ENCODE measurements around the gene WBP2.

Gene WBP2

DNA sequence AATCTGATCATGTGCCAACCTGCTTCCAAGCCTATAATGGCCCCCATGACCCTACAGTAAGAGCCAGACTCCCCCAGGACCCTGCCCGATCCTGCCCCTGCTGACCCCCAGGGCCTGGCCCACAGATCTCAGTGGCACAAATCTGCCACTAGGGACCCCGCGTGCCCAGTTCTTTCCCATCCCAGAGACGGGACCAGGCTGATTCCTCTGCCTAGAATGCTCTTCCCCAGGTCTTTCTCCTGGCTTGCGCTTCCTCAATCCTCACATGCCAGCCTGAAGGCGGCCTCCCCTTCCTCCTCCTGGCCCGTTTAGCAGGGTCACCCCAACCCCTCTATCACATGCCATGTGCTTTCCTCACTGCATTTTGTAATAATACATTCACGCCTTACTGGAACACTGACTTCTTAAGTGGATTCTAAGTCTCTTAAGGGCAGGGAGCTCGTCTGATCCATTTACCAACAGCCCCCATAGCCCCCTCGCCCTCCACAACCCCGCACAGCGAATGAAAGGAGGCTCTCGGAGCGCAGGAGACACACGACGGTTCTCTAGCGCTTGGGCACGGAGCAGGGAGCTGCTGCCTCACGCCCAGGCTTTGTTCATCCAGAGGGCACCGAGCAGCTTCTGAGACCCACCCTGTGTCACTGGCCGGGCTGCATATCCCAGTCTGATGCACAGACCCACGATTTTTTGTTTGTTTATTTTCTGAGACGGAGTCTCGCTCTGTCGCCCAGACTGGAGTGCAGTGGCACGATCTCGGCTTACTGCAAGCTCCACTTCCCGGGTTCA lies 40.4 kb upstream of the WBP2 start:
- H3K27ac Mint-ChIP-seq: no peak overlapping the region
- peak; percentile 46 for DNase-seq
- H3K27me3 Mint-ChIP-seq (ENCODE audit: low read depth, poor library complexity): peaks cover 9% of the 10 kb centered on the region

DNA sequence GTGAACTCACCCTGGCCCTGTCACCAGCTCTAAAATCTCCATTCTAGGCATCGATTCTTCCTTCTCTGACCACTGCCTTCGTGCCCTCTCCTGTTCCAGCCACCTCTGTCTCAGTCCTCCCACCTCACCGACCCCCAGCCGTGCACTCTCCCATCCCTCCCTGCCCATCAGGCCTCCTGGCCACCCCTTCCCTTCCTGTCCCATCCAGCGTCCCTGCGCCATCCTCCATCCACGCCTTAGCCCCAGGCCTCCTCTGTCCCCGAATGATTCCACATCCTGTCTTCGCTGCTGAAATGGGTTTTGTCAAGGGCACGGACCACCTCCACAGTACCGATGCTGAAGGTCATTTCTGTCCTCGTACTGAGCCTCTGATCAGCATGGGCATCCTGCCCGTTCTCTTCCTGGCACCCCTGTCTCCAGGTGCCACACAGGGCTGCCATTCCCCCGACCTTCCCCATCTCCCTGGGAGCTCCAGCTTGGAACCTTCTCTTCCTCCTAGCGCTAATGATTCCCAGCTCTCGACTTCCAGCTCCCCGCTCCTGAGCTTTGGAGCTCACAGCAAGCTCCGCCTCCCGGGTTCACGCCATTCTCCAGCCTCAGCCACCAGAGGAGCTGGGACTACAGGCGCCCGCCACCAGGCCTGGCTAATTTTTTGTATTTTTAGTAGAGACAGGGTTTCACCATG lies 39.1 kb upstream of the WBP2 start:
- Mint-ChIP-seq H3K27me3 (ENCODE audit: low read depth, poor library complexity) (peaks cover 9% of the 10 kb centered on the region), H3K4me1 (peaks cover 31% of the 10 kb centered on the region), H3K27ac (peak overlapping the region; percentile 72), H3K9me3 (no peaks in the 10 kb centered on the region), H3K36me3 (ENCODE audit: low read depth) (peaks cover 19% of the 10 kb centered on the region), H3K4me3 (peak overlapping the region; percentile 42)
- TF ChIP-seq, protein P1, sequence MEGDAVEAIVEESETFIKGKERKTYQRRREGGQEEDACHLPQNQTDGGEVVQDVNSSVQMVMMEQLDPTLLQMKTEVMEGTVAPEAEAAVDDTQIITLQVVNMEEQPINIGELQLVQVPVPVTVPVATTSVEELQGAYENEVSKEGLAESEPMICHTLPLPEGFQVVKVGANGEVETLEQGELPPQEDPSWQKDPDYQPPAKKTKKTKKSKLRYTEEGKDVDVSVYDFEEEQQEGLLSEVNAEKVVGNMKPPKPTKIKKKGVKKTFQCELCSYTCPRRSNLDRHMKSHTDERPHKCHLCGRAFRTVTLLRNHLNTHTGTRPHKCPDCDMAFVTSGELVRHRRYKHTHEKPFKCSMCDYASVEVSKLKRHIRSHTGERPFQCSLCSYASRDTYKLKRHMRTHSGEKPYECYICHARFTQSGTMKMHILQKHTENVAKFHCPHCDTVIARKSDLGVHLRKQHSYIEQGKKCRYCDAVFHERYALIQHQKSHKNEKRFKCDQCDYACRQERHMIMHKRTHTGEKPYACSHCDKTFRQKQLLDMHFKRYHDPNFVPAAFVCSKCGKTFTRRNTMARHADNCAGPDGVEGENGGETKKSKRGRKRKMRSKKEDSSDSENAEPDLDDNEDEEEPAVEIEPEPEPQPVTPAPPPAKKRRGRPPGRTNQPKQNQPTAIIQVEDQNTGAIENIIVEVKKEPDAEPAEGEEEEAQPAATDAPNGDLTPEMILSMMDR (IDR thresholded peaks at IDR 0.05): no peak
- DNase-seq: no peak

More for the DNA sequence above, 40.4 kb upstream of the WBP2 start:
- H3K4me3 Mint-ChIP-seq: peak overlapping the region; percentile 74
- no peaks in the 10 kb centered on the region for H3K9me3 Mint-ChIP-seq
- peaks cover 31% of the 10 kb centered on the region for H3K4me1 Mint-ChIP-seq
- H3K36me3 Mint-ChIP-seq (ENCODE audit: low read depth): peaks cover 19% of the 10 kb centered on the region
- TF ChIP-seq, protein P1 (IDR thresholded peaks at IDR 0.05): peak; percentile 37

- H3K36me3 Mint-ChIP-seq (ENCODE audit: low read depth): peaks cover 12% of the 10 kb centered on the region
These were observed 38.3 kb upstream of the WBP2 start for GRCh38 chr17:75893305-75894048.

DNA sequence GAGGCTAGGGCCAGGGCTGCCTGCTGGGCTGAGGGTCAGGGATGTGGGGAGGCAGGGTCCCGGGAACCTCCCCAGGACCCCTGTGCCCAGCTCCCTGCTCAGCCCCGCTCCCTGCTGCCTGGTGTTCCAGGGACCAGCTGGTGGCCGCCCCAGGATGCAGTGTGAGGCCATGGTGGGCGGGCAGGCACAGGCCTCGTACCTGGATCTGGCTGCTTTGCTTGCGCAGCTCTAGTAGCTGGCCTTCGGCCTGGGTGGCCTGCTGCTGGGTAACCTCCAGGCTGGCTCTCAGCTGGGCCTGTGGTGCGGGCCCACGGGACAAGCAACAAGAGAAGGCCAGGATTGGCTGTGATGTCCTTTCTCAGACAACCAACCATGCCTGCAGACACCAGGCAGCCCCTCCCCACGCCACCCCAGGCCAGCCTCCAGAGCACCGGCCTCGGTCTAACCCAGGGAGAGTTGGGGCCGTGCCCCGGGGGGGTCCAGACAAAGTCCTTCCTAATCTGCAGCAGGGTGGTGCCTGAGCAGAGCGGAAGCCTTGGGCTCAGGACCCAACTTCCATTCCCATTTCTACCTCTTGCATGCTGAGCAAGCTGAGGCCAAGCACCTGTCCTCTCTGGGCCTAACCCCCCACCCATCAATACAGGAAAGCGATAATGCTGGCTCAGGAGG lies 37.6 kb upstream of the WBP2 start:
- DNase-seq: no peak
- Mint-ChIP-seq H3K4me3 (no peak overlapping the region), H3K9me3 (no peaks in the 10 kb centered on the region), H3K4me1 (peaks cover 28% of the 10 kb centered on the region), H3K27ac (no peak overlapping the region), H3K36me3 (ENCODE audit: low read depth) (peaks cover 12% of the 10 kb centered on the region), H3K27me3 (ENCODE audit: low read depth, poor library complexity) (peaks cover 9% of the 10 kb centered on the region)
- TF ChIP-seq, protein P1 (IDR thresholded peaks at IDR 0.05): no peak

More at GRCh38 chr17:75893305-75894048, 38.3 kb upstream of the WBP2 start:
- Mint-ChIP-seq H3K4me1 (peaks cover 31% of the 10 kb centered on the region), H3K27ac (peak overlapping the region; percentile 72), H3K4me3 (peak overlapping the region; percentile 42), H3K9me3 (no peaks in the 10 kb centered on the region), H3K27me3 (ENCODE audit: low read depth, poor library complexity) (peaks cover 9% of the 10 kb centered on the region)
- TF ChIP-seq, protein P1 (IDR thresholded peaks at IDR 0.05): no peak
- no peak for DNase-seq

GRCh38 chr17:75891605-75892555 lies 36.7 kb upstream of the WBP2 start:
- Mint-ChIP-seq H3K36me3 (ENCODE audit: low read depth) (peaks cover 13% of the 10 kb centered on the region), H3K9me3 (no peaks in the 10 kb centered on the region), H3K27ac (no peak overlapping the region), H3K4me3 (no peak overlapping the region), H3K4me1 (peaks cover 22% of the 10 kb centered on the region), H3K27me3 (ENCODE audit: low read depth, poor library complexity) (peaks cover 14% of the 10 kb centered on the region)
- TF ChIP-seq, protein P1 (IDR thresholded peaks at IDR 0.05): no peak
- DNase-seq: no peak

All from nephron progenitor cell (in vitro differentiated cells).